H9 (cell line): Measurements from ENCODE around the gene SMYD5. TPM values are rescaled to one million over a fixed set of nuclear protein-coding genes. Genes with fewer than 3 reads are reported as not detected.
A peak's percentile ranks its signal among the peaks of the same experiment; 100 is the strongest.

Experiments used
- DNase-seq: peaks from one replicate; pipeline ENCODE4 v3.0.0-alpha.2; 2017
- H2AFZ ChIP-seq: one replicate; pipeline ENCODE4 v1.6.1; 2013; ENCODE audit warnings: mild to moderate bottlenecking, low read length, control low read depth, moderate library complexity
- H2AK5ac ChIP-seq: 2 replicates; pipeline ENCODE4 v1.6.1; 2013; ENCODE audit warnings: low read length, control low read depth, mixed read lengths; ENCODE audit not compliant: insufficient read length
- H2BK120ac ChIP-seq: one replicate; pipeline ENCODE4 v1.6.1; 2013; ENCODE audit warnings: low read depth, mild to moderate bottlenecking, low read length, control low read depth, inconsistent platforms; ENCODE audit not compliant: poor library complexity, severe bottlenecking
- H2BK12ac ChIP-seq: 2 replicates; pipeline ENCODE4 v1.6.1; 2013; ENCODE audit warnings: low read length, control low read depth, mixed read lengths, low read depth; ENCODE audit not compliant: insufficient read length
- H2BK15ac ChIP-seq: 2 replicates; pipeline ENCODE4 v1.6.1; 2013; ENCODE audit warnings: low read depth, low read length, control low read depth
- H2BK20ac ChIP-seq: one replicate; pipeline ENCODE4 v1.6.1; 2013; ENCODE audit warnings: low read depth, mild to moderate bottlenecking, low read length, control low read depth, inconsistent platforms; ENCODE audit not compliant: poor library complexity, severe bottlenecking
- H2BK5ac ChIP-seq: 2 replicates; pipeline ENCODE4 v1.6.1; 2013; ENCODE audit warnings: low read length, control low read depth, mixed read lengths; ENCODE audit not compliant: insufficient read length
- H3K14ac ChIP-seq: 2 replicates; pipeline ENCODE4 v1.6.1; 2013; ENCODE audit warnings: low read length, control low read depth; ENCODE audit not compliant: insufficient read depth
- H3K18ac ChIP-seq: 2 replicates; pipeline ENCODE4 v1.6.1; 2013; ENCODE audit warnings: low read depth, mild to moderate bottlenecking, mixed read lengths, low read length, control low read depth; ENCODE audit not compliant: insufficient read length
- H3K23ac ChIP-seq: 2 replicates; pipeline ENCODE4 v1.6.1; 2013; ENCODE audit warnings: low read length, control low read depth, mixed read lengths, low read depth; ENCODE audit not compliant: insufficient read length
- H3K23me2 ChIP-seq: 2 replicates; pipeline ENCODE4 v1.6.1; 2013; ENCODE audit warnings: low read depth, mild to moderate bottlenecking, mixed read lengths, low read length, control low read depth; ENCODE audit not compliant: insufficient read length, poor library complexity, severe bottlenecking
- H3K27ac ChIP-seq: 2 replicates; pipeline ENCODE4 v1.5.1; 2013; ENCODE audit warnings: low read length, control low read depth, mixed read lengths, low read depth; ENCODE audit not compliant: insufficient read length
- H3K27me3 ChIP-seq: 2 replicates; pipeline ENCODE4 v1.6.1; 2013; ENCODE audit warnings: low read length, control low read depth, inconsistent platforms; ENCODE audit not compliant: insufficient read depth
- H3K4ac ChIP-seq: 2 replicates; pipeline ENCODE4 v1.6.1; 2013; ENCODE audit warnings: low read depth, mild to moderate bottlenecking, control low read depth, inconsistent platforms, low read length, moderate library complexity
- H3K4me1 ChIP-seq: 2 replicates; pipeline ENCODE4 v1.6.1; 2013; ENCODE audit warnings: low read length, control low read depth, inconsistent platforms; ENCODE audit not compliant: insufficient read depth
- H3K4me2 ChIP-seq: 2 replicates; pipeline ENCODE4 v1.6.1; 2013; ENCODE audit warnings: low read length, control low read depth, mixed read lengths; ENCODE audit not compliant: insufficient read length, insufficient read depth
- H3K56ac ChIP-seq: 2 replicates; pipeline ENCODE4 v1.6.1; 2013; ENCODE audit warnings: low read depth, mild to moderate bottlenecking, mixed read lengths, low read length, control low read depth; ENCODE audit not compliant: insufficient read length
- H3K79me1 ChIP-seq: 2 replicates; pipeline ENCODE4 v1.6.1; 2013; ENCODE audit warnings: low read depth, mild to moderate bottlenecking, moderate library complexity, low read length, control low read depth, inconsistent platforms; ENCODE audit not compliant: insufficient read depth, poor library complexity, severe bottlenecking
- H3K79me2 ChIP-seq: 2 replicates; pipeline ENCODE4 v1.6.1; 2013; ENCODE audit warnings: low read length, control low read depth, inconsistent platforms; ENCODE audit not compliant: insufficient read depth
- H3K9ac ChIP-seq: 2 replicates; pipeline ENCODE4 v1.6.1; 2013; ENCODE audit warnings: low read length, control low read depth, mixed read lengths; ENCODE audit not compliant: insufficient read length; ENCODE audit errors: extremely low read depth
- H3K9me3 ChIP-seq: one replicate; pipeline ENCODE4 v1.6.1; 2013; ENCODE audit warnings: low read depth, low read length, inconsistent platforms; ENCODE audit not compliant: control insufficient read depth
- H3T11ph ChIP-seq: one replicate; pipeline ENCODE4 v1.6.1; 2013; ENCODE audit warnings: mild to moderate bottlenecking, low read length, control low read depth, inconsistent platforms
- H4K20me1 ChIP-seq: one replicate; pipeline ENCODE4 v1.6.1; 2013; ENCODE audit not compliant: control insufficient read depth, insufficient read length, insufficient read depth
- H4K5ac ChIP-seq: 2 replicates; pipeline ENCODE4 v1.6.1; 2013; ENCODE audit warnings: low read depth, mild to moderate bottlenecking, mixed read lengths, low read length, control low read depth; ENCODE audit not compliant: insufficient read length
- H4K8ac ChIP-seq: replicated peaks from 2 replicates; pipeline ENCODE4 v1.6.1; 2013; ENCODE audit warnings: low read length, control low read depth, mixed read lengths, low read depth; ENCODE audit not compliant: insufficient read length
- H4K91ac ChIP-seq: 2 replicates; pipeline ENCODE4 v1.6.1; 2013; ENCODE audit warnings: low read depth, mild to moderate bottlenecking, moderate library complexity, mixed read lengths, low read length, control low read depth; ENCODE audit not compliant: insufficient read length
- H3K27ac Mint-ChIP-seq, 3 experiments: 2 replicates in 2 of 3; 3 replicates in 1 of 3; pipeline ENCODE4 v1.8.0; 2020 to 2021; ENCODE audit warnings: mixed read lengths in 3 of 3, mild to moderate bottlenecking in 1 of 3, moderate library complexity in 1 of 3
- H3K27me3 Mint-ChIP-seq: 2 replicates; pipeline ENCODE4 v1.8.0; 2021; ENCODE audit warnings: low read depth, mild to moderate bottlenecking, moderate library complexity, mixed read lengths
- H3K36me3 Mint-ChIP-seq, 3 experiments: 2 replicates in 2 of 3; 3 replicates in 1 of 3; pipeline ENCODE4 v1.8.0; 2020 to 2021; ENCODE audit warnings: low read depth in 3 of 3, mixed read lengths in 3 of 3; ENCODE audit not compliant: insufficient read depth in 1 of 3
- H3K4me1 Mint-ChIP-seq, 2 experiments: 2 replicates each; pipeline ENCODE4 v1.8.0; 2020; ENCODE audit warnings: mixed read lengths in 2 of 2
- H3K4me3 Mint-ChIP-seq, 2 experiments: 2 replicates in 1 of 2; 3 replicates in 1 of 2; pipeline ENCODE4 v1.8.0; 2020 to 2021; ENCODE audit warnings: mild to moderate bottlenecking in 2 of 2, mixed read lengths in 2 of 2, moderate library complexity in 1 of 2
- H3K9me3 Mint-ChIP-seq, 2 experiments: 2 replicates in 1 of 2; 3 replicates in 1 of 2; pipeline ENCODE4 v1.8.0; 2020; ENCODE audit warnings: mild to moderate bottlenecking in 2 of 2, mixed read lengths in 2 of 2, moderate library complexity in 1 of 2
- WGBS: extraction: QIAGEN DNeasy Blood & Tissue Kit; methylation state at CpG from one replicate; pipeline ENCODE4 v1.1.7; 2013; ENCODE audit warnings: missing lambda C conversion rate, low lambda C conversion rate, mixed read lengths; ENCODE audit not compliant: insufficient read length; ENCODE audit errors: extremely low coverage; 5-methylcytosine and 5-hydroxymethylcytosine counted together
- total RNA-seq: library from RNA; stranded (reverse); gene quantifications from 2 replicates; pipeline ENCODE4 v1.2.1, GENCODE V29; 2021
- TF ChIP-seq, protein P1 (sequence below): fragments of 200-600 bp; sonication (generic); conservative IDR thresholded peaks from 3 replicates; pipeline ENCODE4 v1.8.0; 2021; ENCODE audit warnings: antibody characterized with exemption, mild to moderate bottlenecking

Gene SMYD5
- total RNA-seq, 1 experiment from 2014 or later = 45.2 TPM

DNA sequence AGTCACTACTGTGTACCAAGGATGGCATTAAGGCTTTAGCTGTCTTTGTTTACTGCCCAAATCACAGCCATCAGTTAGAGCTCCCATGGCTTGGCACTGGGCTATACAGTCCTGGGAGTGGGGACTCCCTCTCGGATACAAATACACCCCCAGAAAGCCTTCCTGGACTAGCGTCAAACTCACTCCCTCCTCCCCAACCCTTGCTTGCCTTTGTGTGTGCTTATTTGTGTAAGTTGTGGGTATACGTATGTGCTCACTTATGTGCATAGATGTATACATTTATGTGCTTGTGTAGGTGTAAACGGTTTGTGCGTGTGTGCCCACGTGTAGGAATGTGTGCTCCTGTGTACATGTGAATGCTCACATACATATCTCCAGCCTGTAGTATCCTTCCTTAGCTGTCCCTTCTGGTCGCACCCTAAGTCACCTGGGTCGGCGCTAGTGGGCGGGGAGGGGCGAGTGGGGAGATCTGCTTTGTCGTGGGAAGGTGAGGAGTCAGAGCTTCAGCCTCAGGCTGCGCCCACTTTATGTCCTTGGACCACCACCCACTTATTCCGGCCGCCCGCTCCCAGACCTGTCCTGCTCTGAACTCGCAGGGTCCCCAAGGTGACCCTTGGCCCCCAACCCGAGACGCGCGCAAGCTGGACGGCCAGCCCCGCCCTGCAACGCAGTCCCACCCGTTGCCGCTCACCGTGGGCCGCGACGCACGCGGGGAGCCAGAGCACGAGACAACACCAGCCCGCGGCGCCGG is 18.5 kb downstream of the SMYD5 start:
- H3K4me1 Mint-ChIP-seq = peaks cover 22 to 26% of the 10 kb centered on the region in 2 experiments
- Histone ChIP-seq H2BK20ac (no peak overlapping the region), H4K8ac (no peak overlapping the region), H3T11ph (no peak overlapping the region), H3K27me3 (no peaks in the 10 kb centered on the region), H2BK15ac (no peak overlapping the region), H3K23ac (no peak overlapping the region), H4K91ac (no peak overlapping the region), H3K23me2 (peaks cover 14% of the 10 kb centered on the region), H3K56ac (no peak overlapping the region), H2BK120ac (no peak overlapping the region), H3K14ac (no peak overlapping the region), H3K27ac (no peak overlapping the region), H2AK5ac (no peak overlapping the region), H2BK12ac (no peak overlapping the region), H3K4ac (no peak overlapping the region), H4K20me1 (no peaks in the 10 kb centered on the region), H3K9me3 (no peaks in the 10 kb centered on the region), H2AFZ (no peak overlapping the region), H3K79me1 (no peaks in the 10 kb centered on the region), H3K18ac (no peak overlapping the region), H3K9ac (peak overlapping the region; percentile 8), H4K5ac (no peak overlapping the region), H2BK5ac (no peak overlapping the region), H3K4me2 (peak overlapping the region; percentile 72), H3K79me2 (peaks cover 29% of the 10 kb centered on the region), H3K4me1 (peaks cover 8% of the 10 kb centered on the region; the same call in 1 of the 2 replicates)
- no peaks in the 10 kb centered on the region for H3K9me3 Mint-ChIP-seq
- DNase-seq = no peak
- WGBS = no CpG with 5 or more reads among the region's 37 CpGs
- H3K36me3 Mint-ChIP-seq = peaks cover 5 to 18% (median 10%) of the 10 kb centered on the region in 3 experiments; a peak in 6 of 7 replicates
- no peak overlapping the region for H3K27ac Mint-ChIP-seq
- H3K4me3 Mint-ChIP-seq = peak overlapping the region; percentile 97 to 99
- no peaks in the 10 kb centered on the region; the same call in 1 of the 2 replicates for H3K27me3 Mint-ChIP-seq
- TF ChIP-seq, protein P1, sequence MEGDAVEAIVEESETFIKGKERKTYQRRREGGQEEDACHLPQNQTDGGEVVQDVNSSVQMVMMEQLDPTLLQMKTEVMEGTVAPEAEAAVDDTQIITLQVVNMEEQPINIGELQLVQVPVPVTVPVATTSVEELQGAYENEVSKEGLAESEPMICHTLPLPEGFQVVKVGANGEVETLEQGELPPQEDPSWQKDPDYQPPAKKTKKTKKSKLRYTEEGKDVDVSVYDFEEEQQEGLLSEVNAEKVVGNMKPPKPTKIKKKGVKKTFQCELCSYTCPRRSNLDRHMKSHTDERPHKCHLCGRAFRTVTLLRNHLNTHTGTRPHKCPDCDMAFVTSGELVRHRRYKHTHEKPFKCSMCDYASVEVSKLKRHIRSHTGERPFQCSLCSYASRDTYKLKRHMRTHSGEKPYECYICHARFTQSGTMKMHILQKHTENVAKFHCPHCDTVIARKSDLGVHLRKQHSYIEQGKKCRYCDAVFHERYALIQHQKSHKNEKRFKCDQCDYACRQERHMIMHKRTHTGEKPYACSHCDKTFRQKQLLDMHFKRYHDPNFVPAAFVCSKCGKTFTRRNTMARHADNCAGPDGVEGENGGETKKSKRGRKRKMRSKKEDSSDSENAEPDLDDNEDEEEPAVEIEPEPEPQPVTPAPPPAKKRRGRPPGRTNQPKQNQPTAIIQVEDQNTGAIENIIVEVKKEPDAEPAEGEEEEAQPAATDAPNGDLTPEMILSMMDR = no peak
